Pons (tissue), 1 donor: ENCODE results near the gene ATG10.
"Not testable (repeated sequence)": the region's sequence is repeated elsewhere in the genome, so short reads cannot be mapped to it uniquely, and the experiment has no call there.

Experiments
- DNase-seq: peaks from one replicate; pipeline ENCODE4 v3.0.0-alpha.2; 2016; ENCODE audit warnings: low spot score

ATG10 gene

DNA sequence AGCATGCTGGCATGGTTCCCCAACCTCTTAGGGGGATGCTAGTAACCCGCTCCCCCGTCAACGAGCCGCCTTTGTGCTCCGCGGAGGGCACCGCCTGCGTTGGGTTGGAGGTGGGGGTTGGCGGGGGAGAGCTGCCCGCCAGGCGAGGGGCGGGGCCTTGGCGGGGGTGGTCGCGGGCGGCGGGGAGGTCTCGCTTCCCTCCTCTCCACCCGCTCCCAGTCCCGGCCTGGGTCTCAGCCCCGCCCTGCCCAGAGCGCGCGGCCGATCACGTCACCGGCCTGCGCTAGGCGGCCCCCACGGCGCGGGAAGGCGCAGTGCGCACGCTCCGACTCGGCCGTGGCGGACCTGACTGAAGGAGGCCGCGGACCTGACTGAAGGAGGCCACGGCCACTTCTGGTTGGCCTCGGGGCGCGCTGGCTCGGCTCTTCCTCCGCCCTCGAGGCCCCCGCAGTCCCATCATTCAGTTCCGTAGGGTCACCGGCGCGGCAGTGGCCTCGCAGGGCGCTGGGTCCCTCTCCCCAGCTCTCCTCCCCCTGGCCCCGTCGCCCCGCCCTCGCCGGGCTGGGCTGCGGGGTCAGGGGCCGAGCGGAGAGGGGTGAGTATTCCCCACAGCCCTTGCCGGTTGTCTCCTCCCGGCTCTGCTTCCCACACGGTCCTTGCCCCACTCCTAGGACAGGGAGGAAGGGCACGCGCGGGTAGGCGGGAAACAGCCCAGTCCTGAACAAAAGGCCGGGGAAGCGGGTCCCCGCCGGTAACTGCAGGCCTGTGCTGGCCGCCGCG is at the start of gene ATG10:
TSS of gene ATG10 (plus strand) at position 312 of the 780 bp plus-strand sequence. CDS start 15,548 bp downstream, outside the sequence.
- peak; percentile 95 for DNase-seq

GRCh38 chr5:81922854-81923279 is 49.0 kb upstream of the ATG10 start:
- no peak for DNase-seq

DNA sequence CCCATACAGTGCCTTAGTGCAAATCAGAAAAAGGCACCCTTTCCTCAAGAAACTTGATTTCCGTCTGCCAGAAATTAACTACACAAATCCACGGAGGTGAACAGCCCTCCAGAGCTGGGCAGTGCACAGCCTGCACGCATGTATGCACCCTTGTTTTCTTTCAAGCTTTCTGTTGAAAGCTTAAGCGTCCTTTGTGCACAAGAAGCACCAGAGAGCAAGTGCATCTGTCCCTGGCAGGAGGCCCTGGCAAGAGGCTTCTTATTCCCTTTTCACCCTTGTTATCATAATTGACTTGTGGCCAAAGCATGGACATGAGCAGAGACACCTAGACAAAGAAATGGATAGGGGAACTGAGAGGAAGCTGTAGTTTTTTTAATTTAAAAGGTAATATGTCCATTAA is 47.4 kb upstream of the ATG10 start:
- peak; percentile 82 for DNase-seq

DNA sequence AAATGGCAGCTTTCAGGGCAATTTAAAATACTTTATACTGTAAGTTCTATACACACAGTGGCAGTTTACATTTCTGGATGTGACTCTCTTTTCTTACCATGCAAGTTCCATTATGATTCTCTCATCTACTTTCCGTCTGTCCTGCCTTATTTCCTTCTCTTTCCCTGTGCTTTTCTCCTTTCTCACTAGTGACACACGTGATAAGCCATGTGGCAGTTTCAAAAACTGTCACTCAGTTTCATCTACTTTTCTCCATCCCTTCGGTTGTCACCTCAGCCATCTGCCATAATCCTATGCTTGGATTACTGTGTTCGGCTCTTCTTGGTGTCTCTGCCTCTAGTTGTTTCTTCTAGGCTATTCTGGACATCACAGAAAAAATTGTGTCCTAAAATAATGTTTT is 46.8 kb upstream of the ATG10 start:
- DNase-seq = no peak

GRCh38 chr5:81925981-81926380 is 45.8 kb upstream of the ATG10 start:
- peak; percentile 38 for DNase-seq

DNA sequence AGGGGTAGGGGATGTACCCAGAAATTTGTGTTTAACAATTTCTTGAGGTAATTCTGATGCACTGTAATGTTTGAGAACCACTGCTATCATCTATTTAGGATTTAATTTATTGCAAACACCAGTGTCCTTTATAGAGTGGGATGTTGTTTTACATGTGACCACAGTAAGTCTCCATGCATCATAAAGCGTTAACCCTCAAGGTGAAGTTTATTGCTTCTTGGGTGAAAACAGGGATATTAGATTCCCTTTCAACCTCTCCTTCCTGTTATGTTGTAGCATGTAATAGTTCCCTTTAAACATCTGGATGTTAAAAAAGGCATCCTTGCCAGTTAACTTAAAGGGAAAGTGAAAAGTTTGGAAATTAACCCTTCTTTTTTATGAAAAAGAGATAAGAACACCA is 35.8 kb upstream of the ATG10 start:
- DNase-seq = no peak

GRCh38 chr5:81936750-81937149 is 35.1 kb upstream of the ATG10 start:
- no peak for DNase-seq

- DNase-seq = no peak
These were observed 29.1 kb upstream of the ATG10 start for GRCh38 chr5:81942746-81943145.

GRCh38 chr5:81948349-81948748 is 23.5 kb upstream of the ATG10 start:
- DNase-seq = no peak

DNA sequence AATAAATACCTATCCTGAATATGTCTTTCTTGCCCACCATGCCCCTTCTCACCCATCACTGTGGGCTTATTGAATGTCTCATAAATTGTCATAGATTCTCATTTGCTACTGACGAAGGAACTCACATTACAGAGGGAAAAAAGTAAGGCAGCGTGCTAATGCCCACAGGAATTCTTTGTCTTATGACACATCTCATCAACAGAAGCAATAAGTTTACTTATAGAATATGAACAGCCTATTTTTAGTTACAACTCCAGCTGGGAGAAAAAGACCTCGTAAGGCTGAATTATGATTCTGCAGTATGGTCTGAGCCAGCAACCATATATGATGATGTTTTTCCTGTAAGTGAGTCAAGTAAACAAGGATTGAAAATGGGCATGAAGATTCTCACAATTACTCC is 22.4 kb upstream of the ATG10 start:
- DNase-seq = no peak

DNA sequence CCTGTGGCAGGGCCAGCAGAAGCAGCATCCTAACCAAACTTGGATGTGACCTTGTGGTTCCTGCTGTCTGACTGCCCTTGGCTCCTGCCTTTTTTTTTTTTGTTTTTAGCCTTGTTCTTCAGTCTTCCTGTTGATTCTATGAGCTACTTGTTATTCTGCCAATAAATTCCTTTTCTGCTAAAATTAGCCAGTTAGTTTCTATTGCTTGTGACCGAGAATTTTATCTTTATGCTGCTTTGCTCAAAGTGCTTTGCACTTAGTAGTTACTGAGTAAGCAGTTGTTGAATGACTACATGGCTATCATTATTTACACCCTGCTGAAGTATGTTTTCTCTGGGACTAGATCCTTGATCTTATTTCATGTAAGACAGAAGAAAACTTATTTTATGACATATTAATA is 20.8 kb upstream of the ATG10 start:
- DNase-seq = no peak

DNA sequence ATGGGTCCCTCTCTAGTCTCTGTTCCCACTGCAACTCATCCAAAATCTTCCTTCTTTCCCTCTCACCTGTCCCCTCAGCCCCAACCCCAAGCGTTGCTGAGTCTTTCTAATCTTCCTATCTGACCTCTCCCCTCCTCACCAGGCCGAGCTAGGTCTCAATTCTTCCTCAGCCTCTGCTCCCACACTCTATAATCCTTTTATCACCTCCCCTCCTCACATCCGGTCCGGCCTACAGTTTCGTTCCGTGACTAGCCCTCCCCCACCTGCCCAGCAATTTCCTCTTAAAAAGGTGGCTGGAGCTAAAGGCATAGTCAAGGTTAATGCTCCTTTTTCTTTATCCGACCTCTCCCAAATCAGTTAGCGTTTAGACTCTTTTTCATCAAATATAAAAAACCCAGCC is 17.0 kb upstream of the ATG10 start:
- not testable (repeated sequence) for DNase-seq

DNA sequence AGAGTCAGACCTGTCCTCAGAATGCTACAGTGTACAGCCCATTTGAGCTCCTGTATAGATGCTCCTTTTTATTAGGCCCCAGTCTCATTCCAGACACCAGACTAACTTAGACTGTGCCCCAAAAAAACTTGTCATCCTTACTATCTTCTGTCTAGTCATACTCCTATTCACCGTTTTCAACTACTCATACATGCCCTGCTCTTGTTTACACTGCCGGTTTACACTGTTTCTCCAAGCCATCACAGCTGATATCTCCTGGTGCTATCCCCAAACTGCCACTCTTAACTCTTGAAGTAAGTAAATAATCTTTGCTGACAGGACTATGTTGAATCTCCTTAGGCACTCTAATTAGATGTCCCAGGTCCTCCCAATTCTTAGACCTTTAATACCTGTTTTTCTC is 13.7 kb upstream of the ATG10 start:
- DNase-seq = not testable (repeated sequence)

- DNase-seq = no peak
These were observed 10.0 kb upstream of the ATG10 start for GRCh38 chr5:81961651-81962440.

GRCh38 chr5:81963544-81963943 is 8.3 kb upstream of the ATG10 start:
- no peak for DNase-seq

DNA sequence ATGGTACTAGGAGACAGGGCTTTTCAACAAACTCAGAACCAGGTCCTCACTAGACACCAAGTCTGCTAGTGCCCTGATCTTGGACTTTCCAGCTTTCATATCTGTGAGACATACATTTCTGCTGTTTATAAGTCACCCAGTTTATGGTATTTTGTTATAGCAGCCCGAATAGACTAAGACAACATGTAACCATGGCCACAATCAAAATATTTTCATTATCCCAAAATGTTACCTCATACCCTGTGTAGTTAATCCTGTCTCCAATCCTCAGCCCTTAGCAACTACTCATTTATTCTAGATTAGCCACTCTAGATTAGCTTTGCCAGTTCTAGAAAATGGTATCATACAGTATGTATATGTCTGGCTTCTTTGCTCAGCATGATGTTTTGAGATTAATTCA is 6.3 kb upstream of the ATG10 start:
- no peak for DNase-seq

- DNase-seq = no peak
These were observed 2.6 kb upstream of the ATG10 start for GRCh38 chr5:81969226-81969625.

- no peak for DNase-seq
These were observed 1.9 kb upstream of the ATG10 start for GRCh38 chr5:81969912-81970311.

DNA sequence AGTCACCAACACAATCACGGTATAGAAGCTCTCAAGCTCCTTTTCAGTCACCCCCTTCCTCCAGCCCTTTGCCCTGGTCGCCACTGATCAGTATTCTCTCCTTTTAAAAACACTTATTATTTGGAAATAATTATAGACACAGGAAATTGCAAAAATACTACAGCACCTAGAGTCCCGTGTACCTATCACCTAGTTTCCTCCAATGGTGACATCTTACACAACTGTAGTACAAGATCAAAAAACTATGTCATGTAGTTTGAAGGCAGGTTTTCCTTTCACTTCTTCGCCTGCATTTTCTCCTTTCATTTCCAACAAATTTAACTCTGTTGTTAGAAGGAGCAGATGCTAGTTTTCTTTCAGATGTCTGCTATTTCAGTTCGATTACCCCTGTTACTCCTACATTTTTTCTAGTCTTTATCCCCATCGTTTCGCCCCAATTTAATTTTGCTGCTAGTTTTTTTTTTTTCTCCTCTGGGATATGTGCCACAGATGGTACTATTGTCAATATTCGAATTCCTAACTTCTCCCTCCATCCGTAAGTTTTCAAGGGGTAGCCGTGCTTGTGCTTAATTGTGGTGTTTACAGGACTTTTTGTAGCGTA is 612 bp upstream of the ATG10 start:
- DNase-seq = peak; percentile 64

GRCh38 chr5:81972492-81972783 is 615 bp downstream of the ATG10 start:
- no peak for DNase-seq

DNA sequence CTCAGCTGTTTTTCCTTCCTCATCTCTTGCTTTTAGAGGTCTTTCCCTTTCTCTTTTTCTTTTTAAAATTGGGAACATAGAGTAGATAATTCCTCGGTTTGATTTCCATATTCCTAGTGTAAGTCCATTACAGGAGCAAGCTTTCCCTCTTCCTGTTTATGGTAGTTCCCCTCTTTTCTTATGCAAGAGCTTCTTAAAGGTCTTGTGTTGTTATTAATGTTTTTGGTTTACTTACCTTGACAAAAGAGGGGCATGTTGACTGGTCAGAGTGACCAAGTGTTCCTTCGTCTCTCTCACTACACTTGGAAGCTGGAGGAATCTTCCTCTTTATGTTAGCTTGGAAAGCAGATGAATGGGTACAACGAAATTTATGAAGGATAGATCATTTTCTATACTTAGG is 8.3 kb downstream of the ATG10 start:
- no peak for DNase-seq

- DNase-seq = no peak
These were observed 8.9 kb downstream of the ATG10 start for GRCh38 chr5:81980598-81981260.
